ENCODE measurements around the gene EMILIN2.

Gene EMILIN2

DNA sequence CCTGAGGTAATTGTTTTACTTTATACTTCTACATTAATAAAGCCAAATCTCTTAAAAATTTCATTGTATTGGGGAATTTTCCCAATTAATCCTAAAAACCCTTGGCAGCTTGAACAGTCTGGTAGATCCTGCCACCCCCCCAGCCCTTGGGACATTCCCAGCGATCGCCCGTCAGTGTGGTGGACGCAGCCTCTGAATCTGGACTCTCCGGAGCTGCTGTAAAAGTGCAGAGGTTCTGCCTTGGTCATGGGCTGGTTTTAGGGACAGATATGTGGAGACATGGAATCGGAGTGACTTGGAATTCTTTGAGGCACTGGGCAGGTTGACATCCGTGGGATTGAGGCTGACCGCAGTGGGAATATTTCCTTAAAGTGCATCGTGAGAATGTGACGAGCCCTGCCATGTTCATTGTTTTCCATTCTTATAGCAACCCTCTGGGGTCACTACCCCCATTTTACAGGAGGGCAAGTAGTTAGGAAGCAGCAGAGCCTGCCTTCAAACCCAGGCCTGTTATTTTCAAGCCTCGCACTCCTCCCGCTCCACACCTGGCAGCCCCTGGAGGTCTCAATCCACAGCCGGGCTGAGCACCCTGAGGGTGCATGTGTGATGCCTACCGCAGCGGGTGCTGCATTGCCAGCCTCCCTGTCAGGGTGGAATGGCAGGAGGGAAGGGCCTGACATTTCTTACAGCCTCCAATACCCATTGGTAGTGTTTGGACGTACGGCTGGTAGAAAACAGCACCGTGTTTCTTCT is 6.5 kb downstream of the EMILIN2 start:
- CTCF ChIA-PET: no interaction called here
- H3K27ac ChIP-seq (ENCODE audit: extremely low read depth, low read depth, low read length): no peak overlapping the region
- POLR2A ChIA-PET: no interaction called here
- H3K4me1 ChIP-seq (ENCODE audit: control insufficient read depth, insufficient read depth, low read length): peaks cover 4% of the 10 kb centered on the region; the same call in 1 of the 2 replicates
- no peaks in the 10 kb centered on the region for H3K9me3 ChIP-seq (ENCODE audit: control insufficient read depth, insufficient read depth, low read depth, low read length)
- TF ChIP-seq, protein P1, sequence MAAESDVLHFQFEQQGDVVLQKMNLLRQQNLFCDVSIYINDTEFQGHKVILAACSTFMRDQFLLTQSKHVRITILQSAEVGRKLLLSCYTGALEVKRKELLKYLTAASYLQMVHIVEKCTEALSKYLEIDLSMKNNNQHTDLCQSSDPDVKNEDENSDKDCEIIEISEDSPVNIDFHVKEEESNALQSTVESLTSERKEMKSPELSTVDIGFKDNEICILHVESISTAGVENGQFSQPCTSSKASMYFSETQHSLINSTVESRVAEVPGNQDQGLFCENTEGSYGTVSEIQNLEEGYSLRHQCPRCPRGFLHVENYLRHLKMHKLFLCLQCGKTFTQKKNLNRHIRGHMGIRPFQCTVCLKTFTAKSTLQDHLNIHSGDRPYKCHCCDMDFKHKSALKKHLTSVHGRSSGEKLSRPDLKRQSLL (tag by site-specific recombination; IDR thresholded peaks at IDR 0.05): no peak
- TF ChIP-seq ZNF629 (tag by site-specific recombination; IDR thresholded peaks at IDR 0.05) (no peak), ZNF423 (tag by site-specific recombination; IDR thresholded peaks at IDR 0.05) (no peak), ZNF404 (tag by site-specific recombination; IDR thresholded peaks at IDR 0.05) (no peak), PBX3 (CRISPR knock-in tag; IDR thresholded peaks at IDR 0.05) (no peak), GLIS2 (tag by site-specific recombination; IDR thresholded peaks at IDR 0.05) (no peak), ZNF114 (tag by site-specific recombination; IDR thresholded peaks at IDR 0.05) (no peak), HOXD13 (CRISPR knock-in tag; IDR thresholded peaks at IDR 0.05; ENCODE audit: borderline replicate concordance) (no peak), SP2 (tag by site-specific recombination; IDR thresholded peaks at IDR 0.05) (no peak), ZNF785 (tag by site-specific recombination; IDR thresholded peaks at IDR 0.05) (no peak), ZNF76 (tag by site-specific recombination; IDR thresholded peaks at IDR 0.05; ENCODE audit: borderline replicate concordance, low read depth) (no peak), ZNF645 (tag by site-specific recombination; IDR thresholded peaks at IDR 0.05) (no peak), ZNF148 (tag by site-specific recombination; IDR thresholded peaks at IDR 0.05; ENCODE audit: borderline replicate concordance) (no peak), ZNF518A (tag by site-specific recombination; conservative IDR thresholded peaks at IDR 0.05; ENCODE audit: low read depth) (no peak), ZNF610 (tag by site-specific recombination; IDR thresholded peaks at IDR 0.05; ENCODE audit: borderline replicate concordance) (no peak), ZNF341 (tag by site-specific recombination; IDR thresholded peaks at IDR 0.05; ENCODE audit: low read depth) (no peak), ZNF391 (tag by site-specific recombination; IDR thresholded peaks at IDR 0.05; ENCODE audit: borderline replicate concordance, low read depth) (no peak)
- TF ChIP-seq, protein P2, sequence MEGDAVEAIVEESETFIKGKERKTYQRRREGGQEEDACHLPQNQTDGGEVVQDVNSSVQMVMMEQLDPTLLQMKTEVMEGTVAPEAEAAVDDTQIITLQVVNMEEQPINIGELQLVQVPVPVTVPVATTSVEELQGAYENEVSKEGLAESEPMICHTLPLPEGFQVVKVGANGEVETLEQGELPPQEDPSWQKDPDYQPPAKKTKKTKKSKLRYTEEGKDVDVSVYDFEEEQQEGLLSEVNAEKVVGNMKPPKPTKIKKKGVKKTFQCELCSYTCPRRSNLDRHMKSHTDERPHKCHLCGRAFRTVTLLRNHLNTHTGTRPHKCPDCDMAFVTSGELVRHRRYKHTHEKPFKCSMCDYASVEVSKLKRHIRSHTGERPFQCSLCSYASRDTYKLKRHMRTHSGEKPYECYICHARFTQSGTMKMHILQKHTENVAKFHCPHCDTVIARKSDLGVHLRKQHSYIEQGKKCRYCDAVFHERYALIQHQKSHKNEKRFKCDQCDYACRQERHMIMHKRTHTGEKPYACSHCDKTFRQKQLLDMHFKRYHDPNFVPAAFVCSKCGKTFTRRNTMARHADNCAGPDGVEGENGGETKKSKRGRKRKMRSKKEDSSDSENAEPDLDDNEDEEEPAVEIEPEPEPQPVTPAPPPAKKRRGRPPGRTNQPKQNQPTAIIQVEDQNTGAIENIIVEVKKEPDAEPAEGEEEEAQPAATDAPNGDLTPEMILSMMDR (tag by site-specific recombination; IDR thresholded peaks at IDR 0.05): no peak
- TF ChIP-seq, protein P3, sequence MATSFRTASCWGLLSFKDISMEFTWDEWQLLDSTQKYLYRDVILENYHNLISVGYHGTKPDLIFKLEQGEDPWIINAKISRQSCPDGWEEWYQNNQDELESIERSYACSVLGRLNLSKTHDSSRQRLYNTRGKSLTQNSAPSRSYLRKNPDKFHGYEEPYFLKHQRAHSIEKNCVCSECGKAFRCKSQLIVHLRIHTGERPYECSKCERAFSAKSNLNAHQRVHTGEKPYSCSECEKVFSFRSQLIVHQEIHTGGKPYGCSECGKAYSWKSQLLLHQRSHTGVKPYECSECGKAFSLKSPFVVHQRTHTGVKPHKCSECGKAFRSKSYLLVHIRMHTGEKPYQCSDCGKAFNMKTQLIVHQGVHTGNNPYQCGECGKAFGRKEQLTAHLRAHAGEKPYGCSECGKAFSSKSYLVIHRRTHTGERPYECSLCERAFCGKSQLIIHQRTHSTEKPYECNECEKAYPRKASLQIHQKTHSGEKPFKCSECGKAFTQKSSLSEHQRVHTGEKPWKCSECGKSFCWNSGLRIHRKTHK (tag by site-specific recombination; IDR thresholded peaks at IDR 0.05): no peak
- TF ChIP-seq, protein P4, sequence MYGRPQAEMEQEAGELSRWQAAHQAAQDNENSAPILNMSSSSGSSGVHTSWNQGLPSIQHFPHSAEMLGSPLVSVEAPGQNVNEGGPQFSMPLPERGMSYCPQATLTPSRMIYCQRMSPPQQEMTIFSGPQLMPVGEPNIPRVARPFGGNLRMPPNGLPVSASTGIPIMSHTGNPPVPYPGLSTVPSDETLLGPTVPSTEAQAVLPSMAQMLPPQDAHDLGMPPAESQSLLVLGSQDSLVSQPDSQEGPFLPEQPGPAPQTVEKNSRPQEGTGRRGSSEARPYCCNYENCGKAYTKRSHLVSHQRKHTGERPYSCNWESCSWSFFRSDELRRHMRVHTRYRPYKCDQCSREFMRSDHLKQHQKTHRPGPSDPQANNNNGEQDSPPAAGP (tag by site-specific recombination; IDR thresholded peaks at IDR 0.05): no peak
- no peaks in the 10 kb centered on the region for H3K36me3 ChIP-seq (ENCODE audit: control insufficient read depth in 2 of 2, insufficient read depth in 1 of 2, low read length in 2 of 2)
- no peak overlapping the region for H3K4me3 ChIP-seq (ENCODE audit: low read depth, low read length)

Data from HEK293 (cell line).